GM12878 (cell line): ENCODE measurements around the gene MAST1. TPM values are rescaled to one million over a fixed set of nuclear protein-coding genes. Genes with fewer than 3 reads are reported as not detected.

Experiments used
- BMI1 ChIP-seq: fragments of 450-650 bp; IDR thresholded peaks from 2 replicates; pipeline ENCODE4 v1.6.1; 2016; ENCODE audit warnings: mild to moderate bottlenecking, moderate library complexity, borderline replicate concordance
- CBFB ChIP-seq: IDR thresholded peaks from 2 replicates; pipeline ENCODE4 v1.6.1; 2016; ENCODE audit warnings: antibody characterized with exemption, low read depth
- CHD2 ChIP-seq: IDR thresholded peaks from 2 replicates; pipeline ENCODE4 v1.6.1; 2011; ENCODE audit warnings: low read depth, low read length, improper control_type of control experiment, borderline replicate concordance
- HDGF ChIP-seq: fragments of 450-650 bp; IDR thresholded peaks from 2 replicates; pipeline ENCODE4 v1.6.1; 2016; ENCODE audit warnings: antibody characterized with exemption
- IRF5 ChIP-seq: fragments of 450-650 bp; IDR thresholded peaks from 2 replicates; pipeline ENCODE4 v1.6.1; 2017; ENCODE audit warnings: borderline replicate concordance
- KLF5 ChIP-seq: fragments of 450-650 bp; IDR thresholded peaks from 2 replicates; pipeline ENCODE4 v1.6.1; 2014; ENCODE audit warnings: mild to moderate bottlenecking; ENCODE audit not compliant: partially characterized antibody
- LARP7 ChIP-seq: fragments of 450-650 bp; IDR thresholded peaks from 2 replicates; pipeline ENCODE4 v1.6.1; 2017; ENCODE audit warnings: mild to moderate bottlenecking
- MTA3 ChIP-seq: IDR thresholded peaks from 2 replicates; pipeline ENCODE4 v1.6.1; 2012; ENCODE audit warnings: low read length, inconsistent platforms, borderline replicate concordance
- MXI1 ChIP-seq: fragments of 150-350 bp; IDR thresholded peaks from 2 replicates; pipeline ENCODE4 v1.6.1; 2011; ENCODE audit warnings: low read depth, mild to moderate bottlenecking, inconsistent platforms, low read length, improper control_type of control experiment
- NR2F1 ChIP-seq: fragments of 450-650 bp; conservative IDR thresholded peaks from 2 replicates; pipeline ENCODE4 v1.6.1; 2017; ENCODE audit warnings: mild to moderate bottlenecking
- PRDM15 ChIP-seq: fragments of 450-650 bp; formaldehyde crosslinking; IDR thresholded peaks from 2 replicates; pipeline ENCODE4 v1.4.0; 2020; ENCODE audit warnings: mild to moderate bottlenecking, moderate library complexity
- RAD21 ChIP-seq: IDR thresholded peaks from 2 replicates; pipeline ENCODE4 v1.6.1; 2011; ENCODE audit warnings: mild to moderate bottlenecking, low read depth, low read length, moderate library complexity; ENCODE audit not compliant: insufficient read depth
- RFX5 ChIP-seq: IDR thresholded peaks from 2 replicates; pipeline ENCODE4 v1.6.1; 2011; ENCODE audit warnings: low read depth, low read length, improper control_type of control experiment
- SMAD1 ChIP-seq: fragments of 450-650 bp; IDR thresholded peaks from 2 replicates; pipeline ENCODE4 v1.6.1; 2018; ENCODE audit warnings: mild to moderate bottlenecking, low read depth; ENCODE audit not compliant: partially characterized antibody
- SP1 ChIP-seq: IDR thresholded peaks from one replicate; pipeline ENCODE4 v1.6.1; 2011; ENCODE audit warnings: low read depth, low read length
- SRF ChIP-seq, 2 experiments: IDR thresholded peaks; 2 replicates each; pipeline ENCODE4 v1.6.1; 2011; ENCODE audit warnings: low read depth in 2 of 2, low read length in 2 of 2, mild to moderate bottlenecking in 1 of 2, moderate library complexity in 1 of 2
- STAT1 ChIP-seq: fragments of 450-650 bp; conservative IDR thresholded peaks from 2 replicates; pipeline ENCODE4 v1.6.1; 2014; ENCODE audit warnings: antibody characterized with exemption, mild to moderate bottlenecking
- TARDBP ChIP-seq: IDR thresholded peaks from 2 replicates; pipeline ENCODE4 v1.6.1; 2016; ENCODE audit warnings: borderline replicate concordance
- ZNF207 ChIP-seq: fragments of 450-650 bp; IDR thresholded peaks from 2 replicates; pipeline ENCODE4 v1.6.1; 2014; ENCODE audit warnings: antibody characterized with exemption, mild to moderate bottlenecking, borderline replicate concordance
- ZNF217 ChIP-seq: fragments of 450-650 bp; IDR thresholded peaks from 2 replicates; pipeline ENCODE4 v1.6.1; 2017; ENCODE audit warnings: antibody characterized with exemption, mild to moderate bottlenecking
- ZNF274 ChIP-seq: IDR thresholded peaks from one replicate; pipeline ENCODE4 v1.8.0; 2011; ENCODE audit not compliant: insufficient read length, insufficient read depth
- polyA plus RNA-seq, 11 experiments: library from polyadenylated mRNA; depleted of rRNA in 4 of 11; unstranded in 6 of 11; stranded (reverse) in 5 of 11; fragments of >200 nt; fragmentation: Nextera tagmentation in 4 of 11; fragmentation: Illumina TruSeq in 1 of 11; extraction: Ambion mirVana in 4 of 11; extraction: Trizol in 1 of 11; gene quantifications; 1 replicate in 1 of 11; 2 replicates in 10 of 11; pipeline versions ENCODE4 v1.2.1 to v1.2.3, GENCODE V29; 2011 to 2016; ENCODE audit warnings: inconsistent platforms in 2 of 11, missing spikeins in 2 of 11, low read depth in 1 of 11
- total RNA-seq, 4 experiments: library from RNA; depleted of rRNA in 3 of 4; stranded (reverse); fragments of >200 nt in 3 of 4; fragmentation: Illumina TruSeq in 1 of 4; extraction: Trizol in 1 of 4; gene quantifications; 2 replicates each; pipeline versions ENCODE4 v1.2.1 to v1.2.3, GENCODE V29; 2013 to 2021
- TF ChIP-seq, protein P1 (sequence below): fragments of 450-650 bp; IDR thresholded peaks from 2 replicates; pipeline ENCODE4 v1.6.1; 2017; ENCODE audit warnings: low read depth, mild to moderate bottlenecking, moderate library complexity
- TF ChIP-seq, protein P2 (sequence below): fragments of 450-650 bp; IDR thresholded peaks from 2 replicates; pipeline ENCODE4 v1.6.1; 2017; ENCODE audit warnings: mild to moderate bottlenecking

The MAST1 gene
- total and polyA plus RNA-seq, 10 of the 15 experiments (the other 5 are each of a cell fraction or from before 2014, with no cell fraction given), result 0.08 to 0.79 (median 0.44) TPM; not detected in 1

- peak; percentile 69 for TF ChIP-seq SP1
- peak; percentile 53; the same call in 1 of the 2 replicates for TF ChIP-seq NR2F1
- no peak for TF ChIP-seq RAD21
- peak; percentile 52; the same call in 1 of the 2 replicates for TF ChIP-seq CBFB
- TF ChIP-seq, protein P1, sequence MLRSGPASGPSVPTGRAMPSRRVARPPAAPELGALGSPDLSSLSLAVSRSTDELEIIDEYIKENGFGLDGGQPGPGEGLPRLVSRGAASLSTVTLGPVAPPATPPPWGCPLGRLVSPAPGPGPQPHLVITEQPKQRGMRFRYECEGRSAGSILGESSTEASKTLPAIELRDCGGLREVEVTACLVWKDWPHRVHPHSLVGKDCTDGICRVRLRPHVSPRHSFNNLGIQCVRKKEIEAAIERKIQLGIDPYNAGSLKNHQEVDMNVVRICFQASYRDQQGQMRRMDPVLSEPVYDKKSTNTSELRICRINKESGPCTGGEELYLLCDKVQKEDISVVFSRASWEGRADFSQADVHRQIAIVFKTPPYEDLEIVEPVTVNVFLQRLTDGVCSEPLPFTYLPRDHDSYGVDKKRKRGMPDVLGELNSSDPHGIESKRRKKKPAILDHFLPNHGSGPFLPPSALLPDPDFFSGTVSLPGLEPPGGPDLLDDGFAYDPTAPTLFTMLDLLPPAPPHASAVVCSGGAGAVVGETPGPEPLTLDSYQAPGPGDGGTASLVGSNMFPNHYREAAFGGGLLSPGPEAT, result peak; percentile 87
- peak; percentile 73 for TF ChIP-seq RFX5
- no peak for TF ChIP-seq IRF5
- no peak; the same call in 1 of the 2 replicates for TF ChIP-seq TARDBP
- TF ChIP-seq HDGF, result peak; percentile 77
- no peak for TF ChIP-seq ZNF217
- peak; percentile 88; the same call in 1 of the 2 replicates for TF ChIP-seq STAT1
- TF ChIP-seq, protein P2, sequence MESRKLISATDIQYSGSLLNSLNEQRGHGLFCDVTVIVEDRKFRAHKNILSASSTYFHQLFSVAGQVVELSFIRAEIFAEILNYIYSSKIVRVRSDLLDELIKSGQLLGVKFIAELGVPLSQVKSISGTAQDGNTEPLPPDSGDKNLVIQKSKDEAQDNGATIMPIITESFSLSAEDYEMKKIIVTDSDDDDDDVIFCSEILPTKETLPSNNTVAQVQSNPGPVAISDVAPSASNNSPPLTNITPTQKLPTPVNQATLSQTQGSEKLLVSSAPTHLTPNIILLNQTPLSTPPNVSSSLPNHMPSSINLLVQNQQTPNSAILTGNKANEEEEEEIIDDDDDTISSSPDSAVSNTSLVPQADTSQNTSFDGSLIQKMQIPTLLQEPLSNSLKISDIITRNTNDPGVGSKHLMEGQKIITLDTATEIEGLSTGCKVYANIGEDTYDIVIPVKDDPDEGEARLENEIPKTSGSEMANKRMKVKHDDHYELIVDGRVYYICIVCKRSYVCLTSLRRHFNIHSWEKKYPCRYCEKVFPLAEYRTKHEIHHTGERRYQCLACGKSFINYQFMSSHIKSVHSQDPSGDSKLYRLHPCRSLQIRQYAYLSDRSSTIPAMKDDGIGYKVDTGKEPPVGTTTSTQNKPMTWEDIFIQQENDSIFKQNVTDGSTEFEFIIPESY, result peak; percentile 86; the same call in 1 of the 2 replicates
- TF ChIP-seq ZNF274, result no peak
- TF ChIP-seq MTA3, result no peak
- TF ChIP-seq BMI1, result peak; percentile 100
- peak; percentile 99 to 100 for TF ChIP-seq SRF (IDR thresholded peaks at IDR 0.05; ENCODE audit: low read depth in 2 of 2, low read length in 2 of 2)
- no peak for TF ChIP-seq PRDM15 (CRISPR knock-in tag)
- peak; percentile 99 for TF ChIP-seq KLF5
- TF ChIP-seq LARP7, result no peak; the same call in none of the 2 replicates
- peak; percentile 96; the same call in 1 of the 2 replicates for TF ChIP-seq ZNF207
- TF ChIP-seq SMAD1, result peak; percentile 69
- 0 out of 2 replicates have a peak, but pooled peaks have one; percentile 70 for TF ChIP-seq CHD2
- peak; percentile 96 for TF ChIP-seq MXI1
Observed at GRCh38 chr19:12789904-12790619, 48.3 kb upstream of the MAST1 start (continued).
